ENCODE measurements around the gene GALR2.

DNA sequence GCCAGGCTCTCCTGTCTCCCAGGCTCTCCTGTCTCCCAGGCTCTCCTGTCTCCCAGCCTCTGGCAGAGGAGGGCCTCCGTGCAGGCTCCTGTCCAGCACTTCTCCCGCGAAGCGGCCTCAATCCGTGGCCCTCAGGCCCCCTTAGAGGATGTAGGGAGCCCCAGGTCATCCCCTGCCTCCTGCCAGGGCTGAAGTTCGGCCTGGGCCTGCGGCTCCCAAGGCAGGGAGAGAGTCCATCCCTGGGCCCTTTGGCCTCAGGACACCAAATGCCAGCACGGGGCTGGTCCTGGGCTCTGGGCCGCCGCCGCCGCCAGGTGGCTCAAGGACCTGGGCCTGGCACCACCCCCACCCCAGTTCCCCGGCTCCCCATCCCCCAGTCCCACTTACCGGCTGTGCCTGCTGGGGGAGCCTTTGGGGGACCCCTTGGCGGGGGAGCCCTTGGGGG, 47.8 kb upstream of the GALR2 start:
- no peak for TF ChIP-seq EZH2 (IDR thresholded peaks at IDR 0.05; ENCODE audit: borderline replicate concordance, low read depth, low read length, poor library complexity, severe bottlenecking)
- TF ChIP-seq CTCF (conservative IDR thresholded peaks at IDR 0.05; ENCODE audit: low read depth, low read length), result no peak
